ENCODE results near the gene GRHPR.

DNA sequence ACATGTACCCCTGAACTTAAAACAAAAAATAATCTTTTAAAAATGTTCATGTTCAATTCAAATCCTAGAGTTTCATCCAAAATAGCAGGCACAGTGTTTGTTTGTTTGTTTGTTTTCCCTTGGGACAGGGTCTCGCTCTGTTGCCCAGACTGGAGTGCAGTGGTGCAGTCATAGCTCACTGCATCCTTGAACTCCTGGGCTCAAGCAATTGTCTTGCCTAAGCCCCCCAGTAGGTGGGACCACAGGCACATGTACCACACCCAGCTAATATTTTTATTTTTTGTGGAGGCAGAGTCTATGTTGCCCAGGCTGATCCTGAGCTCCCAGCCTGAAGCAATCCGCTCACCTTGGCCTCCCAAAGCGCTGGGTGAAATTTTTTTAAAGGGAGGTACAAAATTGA, 58.3 kb downstream of the GRHPR start:
- TF ChIP-seq ELF4 (IDR thresholded peaks at IDR 0.05) (no peak), SP1 (IDR thresholded peaks at IDR 0.05) (no peak), FOXA1 (IDR thresholded peaks at IDR 0.05) (no peak), BHLHE40 (IDR thresholded peaks at IDR 0.05; ENCODE audit: borderline replicate concordance) (no peak), FOXM1 (IDR thresholded peaks at IDR 0.05; ENCODE audit: borderline replicate concordance) (no peak), CTBP1 (IDR thresholded peaks at IDR 0.05; ENCODE audit: borderline replicate concordance) (no peak), L3MBTL2 (conservative IDR thresholded peaks at IDR 0.05) (no peak)
- TF ChIP-seq, protein P1, sequence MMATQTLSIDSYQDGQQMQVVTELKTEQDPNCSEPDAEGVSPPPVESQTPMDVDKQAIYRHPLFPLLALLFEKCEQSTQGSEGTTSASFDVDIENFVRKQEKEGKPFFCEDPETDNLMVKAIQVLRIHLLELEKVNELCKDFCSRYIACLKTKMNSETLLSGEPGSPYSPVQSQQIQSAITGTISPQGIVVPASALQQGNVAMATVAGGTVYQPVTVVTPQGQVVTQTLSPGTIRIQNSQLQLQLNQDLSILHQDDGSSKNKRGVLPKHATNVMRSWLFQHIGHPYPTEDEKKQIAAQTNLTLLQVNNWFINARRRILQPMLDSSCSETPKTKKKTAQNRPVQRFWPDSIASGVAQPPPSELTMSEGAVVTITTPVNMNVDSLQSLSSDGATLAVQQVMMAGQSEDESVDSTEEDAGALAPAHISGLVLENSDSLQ (IDR thresholded peaks at IDR 0.05) = no peak

Data from HEK293T (cell line).